GM12878 (cell line): Measurements from ENCODE around the gene S1PR4. TPM values are rescaled to one million over a fixed set of nuclear protein-coding genes. Genes with fewer than 3 reads are reported as not detected.

Experiments used
- CBFB ChIP-seq: IDR thresholded peaks from 2 replicates; pipeline ENCODE4 v1.6.1; 2016; ENCODE audit warnings: antibody characterized with exemption, low read depth
- CHD2 ChIP-seq: IDR thresholded peaks from 2 replicates; pipeline ENCODE4 v1.6.1; 2011; ENCODE audit warnings: low read depth, low read length, improper control_type of control experiment, borderline replicate concordance
- HCFC1 ChIP-seq: fragments of 150-350 bp; IDR thresholded peaks from 2 replicates; pipeline ENCODE4 v1.6.1; 2014; ENCODE audit warnings: low read length
- IRF4 ChIP-seq: IDR thresholded peaks from 2 replicates; pipeline ENCODE4 v1.6.1; 2011; ENCODE audit warnings: low read depth, low read length
- KLF5 ChIP-seq: fragments of 450-650 bp; IDR thresholded peaks from 2 replicates; pipeline ENCODE4 v1.6.1; 2014; ENCODE audit warnings: mild to moderate bottlenecking; ENCODE audit not compliant: partially characterized antibody
- MYB ChIP-seq: fragments of 150-350 bp; IDR thresholded peaks from 2 replicates; pipeline ENCODE4 v1.6.1; 2014; ENCODE audit warnings: mild to moderate bottlenecking, low read depth, low read length, borderline replicate concordance
- NR2C2 ChIP-seq: IDR thresholded peaks from 2 replicates; pipeline ENCODE4 v1.6.1; 2011; ENCODE audit warnings: borderline replicate concordance, low read depth; ENCODE audit not compliant: control insufficient read depth, insufficient read length
- NR2F1 ChIP-seq: fragments of 450-650 bp; conservative IDR thresholded peaks from 2 replicates; pipeline ENCODE4 v1.6.1; 2017; ENCODE audit warnings: mild to moderate bottlenecking
- POLR2A ChIP-seq: IDR thresholded peaks from 2 replicates; pipeline ENCODE4 v1.6.1; 2011; ENCODE audit warnings: low read depth, mild to moderate bottlenecking, low read length
- RB1 ChIP-seq: fragments of 450-650 bp; formaldehyde crosslinking; IDR thresholded peaks from 2 replicates; pipeline ENCODE4 v1.6.1; 2017; ENCODE audit warnings: mild to moderate bottlenecking, borderline replicate concordance
- RFX5 ChIP-seq: IDR thresholded peaks from 2 replicates; pipeline ENCODE4 v1.6.1; 2011; ENCODE audit warnings: low read depth, low read length, improper control_type of control experiment
- SIX5 ChIP-seq: IDR thresholded peaks from 2 replicates; pipeline ENCODE4 v1.6.1; 2011; ENCODE audit warnings: mild to moderate bottlenecking, low read depth, low read length, moderate library complexity; ENCODE audit not compliant: severe bottlenecking
- TAF1 ChIP-seq: IDR thresholded peaks from 2 replicates; pipeline ENCODE4 v1.6.1; 2011; ENCODE audit warnings: mild to moderate bottlenecking, low read depth, low read length, borderline replicate concordance
- TCF3 ChIP-seq: IDR thresholded peaks from 2 replicates; pipeline ENCODE4 v1.6.1; 2012; ENCODE audit warnings: low read depth, mild to moderate bottlenecking, low read length, borderline replicate concordance; ENCODE audit not compliant: insufficient read depth
- ZNF217 ChIP-seq: fragments of 450-650 bp; IDR thresholded peaks from 2 replicates; pipeline ENCODE4 v1.6.1; 2017; ENCODE audit warnings: antibody characterized with exemption, mild to moderate bottlenecking
- ZNF24 ChIP-seq: fragments of 450-650 bp; IDR thresholded peaks from 2 replicates; pipeline ENCODE4 v1.6.1; 2017; ENCODE audit warnings: antibody characterized with exemption, mild to moderate bottlenecking
- ZNF384 ChIP-seq: IDR thresholded peaks from 2 replicates; pipeline ENCODE4 v1.6.1; 2012; ENCODE audit warnings: low read depth, mild to moderate bottlenecking, low read length, improper control_type of control experiment, borderline replicate concordance
- polyA plus RNA-seq, 11 experiments: library from polyadenylated mRNA; depleted of rRNA in 4 of 11; unstranded in 6 of 11; stranded (reverse) in 5 of 11; fragments of >200 nt; fragmentation: Nextera tagmentation in 4 of 11; fragmentation: Illumina TruSeq in 1 of 11; extraction: Ambion mirVana in 4 of 11; extraction: Trizol in 1 of 11; gene quantifications; 1 replicate in 1 of 11; 2 replicates in 10 of 11; pipeline versions ENCODE4 v1.2.1 to v1.2.3, GENCODE V29; 2011 to 2016; ENCODE audit warnings: inconsistent platforms in 2 of 11, missing spikeins in 2 of 11, low read depth in 1 of 11
- total RNA-seq, 4 experiments: library from RNA; depleted of rRNA in 3 of 4; stranded (reverse); fragments of >200 nt in 3 of 4; fragmentation: Illumina TruSeq in 1 of 4; extraction: Trizol in 1 of 4; gene quantifications; 2 replicates each; pipeline versions ENCODE4 v1.2.1 to v1.2.3, GENCODE V29; 2013 to 2021
- TF ChIP-seq, protein P1 (sequence below): fragments of 450-650 bp; IDR thresholded peaks from 2 replicates; pipeline ENCODE4 v1.6.1; 2016; ENCODE audit warnings: mild to moderate bottlenecking
- TF ChIP-seq, protein P2 (sequence below): fragments of 450-650 bp; conservative IDR thresholded peaks from 2 replicates; pipeline ENCODE4 v1.6.1; 2017; ENCODE audit warnings: mild to moderate bottlenecking, moderate library complexity
- TF ChIP-seq, protein P3 (sequence below): fragments of 150-350 bp; IDR thresholded peaks from 2 replicates; pipeline ENCODE4 v1.6.1; 2014; ENCODE audit warnings: mild to moderate bottlenecking, low read depth, low read length
- TF ChIP-seq, protein P4 (sequence below): IDR thresholded peaks from 2 replicates; pipeline ENCODE4 v1.6.1; 2012; ENCODE audit warnings: low read depth, low read length, improper control_type of control experiment
- TF ChIP-seq, protein P5 (sequence below): fragments of 450-650 bp; IDR thresholded peaks from 2 replicates; pipeline ENCODE4 v1.6.1; 2018; ENCODE audit warnings: borderline replicate concordance, mild to moderate bottlenecking; ENCODE audit not compliant: partially characterized antibody
- TF ChIP-seq, protein P6 (sequence below): IDR thresholded peaks from 2 replicates; pipeline ENCODE4 v1.6.1; 2012; ENCODE audit warnings: low read depth, low read length, improper control_type of control experiment

S1PR4 gene
- total and polyA plus RNA-seq, 10 of the 15 experiments (the other 5 are each of a cell fraction or from before 2014, with no cell fraction given): 0.19 to 57.7 (median 32.4) TPM; not detected in 1

DNA sequence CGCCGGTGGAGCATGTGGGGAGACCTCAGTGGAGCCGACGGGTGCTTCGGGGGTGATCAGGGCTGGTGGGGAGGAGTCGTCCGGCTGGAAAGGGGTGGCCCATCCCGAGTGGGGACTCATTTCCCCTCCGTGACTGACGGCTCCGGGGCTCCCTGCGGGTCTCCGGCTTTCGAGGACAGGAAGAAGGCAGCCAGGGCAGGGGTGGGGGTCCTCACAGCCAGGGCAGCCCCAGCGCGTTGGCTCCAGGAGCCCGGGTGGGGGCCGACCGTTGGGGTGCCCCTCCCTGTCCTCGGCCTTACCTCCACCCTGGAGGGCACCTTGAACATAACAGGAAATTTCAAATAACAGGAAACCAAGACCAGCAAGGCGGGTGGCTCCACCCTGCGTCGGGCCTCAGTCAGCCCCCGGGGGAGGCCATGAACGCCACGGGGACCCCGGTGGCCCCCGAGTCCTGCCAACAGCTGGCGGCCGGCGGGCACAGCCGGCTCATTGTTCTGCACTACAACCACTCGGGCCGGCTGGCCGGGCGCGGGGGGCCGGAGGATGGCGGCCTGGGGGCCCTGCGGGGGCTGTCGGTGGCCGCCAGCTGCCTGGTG is at the start of gene S1PR4 (continued):
- TF ChIP-seq, protein P1, sequence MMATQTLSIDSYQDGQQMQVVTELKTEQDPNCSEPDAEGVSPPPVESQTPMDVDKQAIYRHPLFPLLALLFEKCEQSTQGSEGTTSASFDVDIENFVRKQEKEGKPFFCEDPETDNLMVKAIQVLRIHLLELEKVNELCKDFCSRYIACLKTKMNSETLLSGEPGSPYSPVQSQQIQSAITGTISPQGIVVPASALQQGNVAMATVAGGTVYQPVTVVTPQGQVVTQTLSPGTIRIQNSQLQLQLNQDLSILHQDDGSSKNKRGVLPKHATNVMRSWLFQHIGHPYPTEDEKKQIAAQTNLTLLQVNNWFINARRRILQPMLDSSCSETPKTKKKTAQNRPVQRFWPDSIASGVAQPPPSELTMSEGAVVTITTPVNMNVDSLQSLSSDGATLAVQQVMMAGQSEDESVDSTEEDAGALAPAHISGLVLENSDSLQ: peak; percentile 81
- TF ChIP-seq ZNF217 (no peak), ZNF24 (no peak), POLR2A (peak; percentile 78), ZNF384 (no peak), NR2F1 (no peak), MYB (no peak), RFX5 (no peak), SIX5 (no peak), KLF5 (no peak), CBFB (no peak), IRF4 (no peak), TAF1 (0 out of 2 replicates have a peak, but pooled peaks have one; percentile 28), CHD2 (no peak), RB1 (no peak), TCF3 (peak; percentile 83), HCFC1 (no peak), NR2C2 (no peak)
- TF ChIP-seq, protein P2, sequence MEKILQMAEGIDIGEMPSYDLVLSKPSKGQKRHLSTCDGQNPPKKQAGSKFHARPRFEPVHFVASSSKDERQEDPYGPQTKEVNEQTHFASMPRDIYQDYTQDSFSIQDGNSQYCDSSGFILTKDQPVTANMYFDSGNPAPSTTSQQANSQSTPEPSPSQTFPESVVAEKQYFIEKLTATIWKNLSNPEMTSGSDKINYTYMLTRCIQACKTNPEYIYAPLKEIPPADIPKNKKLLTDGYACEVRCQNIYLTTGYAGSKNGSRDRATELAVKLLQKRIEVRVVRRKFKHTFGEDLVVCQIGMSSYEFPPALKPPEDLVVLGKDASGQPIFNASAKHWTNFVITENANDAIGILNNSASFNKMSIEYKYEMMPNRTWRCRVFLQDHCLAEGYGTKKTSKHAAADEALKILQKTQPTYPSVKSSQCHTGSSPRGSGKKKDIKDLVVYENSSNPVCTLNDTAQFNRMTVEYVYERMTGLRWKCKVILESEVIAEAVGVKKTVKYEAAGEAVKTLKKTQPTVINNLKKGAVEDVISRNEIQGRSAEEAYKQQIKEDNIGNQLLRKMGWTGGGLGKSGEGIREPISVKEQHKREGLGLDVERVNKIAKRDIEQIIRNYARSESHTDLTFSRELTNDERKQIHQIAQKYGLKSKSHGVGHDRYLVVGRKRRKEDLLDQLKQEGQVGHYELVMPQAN: peak; percentile 42
- TF ChIP-seq, protein P3, sequence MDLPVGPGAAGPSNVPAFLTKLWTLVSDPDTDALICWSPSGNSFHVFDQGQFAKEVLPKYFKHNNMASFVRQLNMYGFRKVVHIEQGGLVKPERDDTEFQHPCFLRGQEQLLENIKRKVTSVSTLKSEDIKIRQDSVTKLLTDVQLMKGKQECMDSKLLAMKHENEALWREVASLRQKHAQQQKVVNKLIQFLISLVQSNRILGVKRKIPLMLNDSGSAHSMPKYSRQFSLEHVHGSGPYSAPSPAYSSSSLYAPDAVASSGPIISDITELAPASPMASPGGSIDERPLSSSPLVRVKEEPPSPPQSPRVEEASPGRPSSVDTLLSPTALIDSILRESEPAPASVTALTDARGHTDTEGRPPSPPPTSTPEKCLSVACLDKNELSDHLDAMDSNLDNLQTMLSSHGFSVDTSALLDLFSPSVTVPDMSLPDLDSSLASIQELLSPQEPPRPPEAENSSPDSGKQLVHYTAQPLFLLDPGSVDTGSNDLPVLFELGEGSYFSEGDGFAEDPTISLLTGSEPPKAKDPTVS: no peak
- TF ChIP-seq, protein P4, sequence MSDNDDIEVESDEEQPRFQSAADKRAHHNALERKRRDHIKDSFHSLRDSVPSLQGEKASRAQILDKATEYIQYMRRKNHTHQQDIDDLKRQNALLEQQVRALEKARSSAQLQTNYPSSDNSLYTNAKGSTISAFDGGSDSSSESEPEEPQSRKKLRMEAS: no peak
- TF ChIP-seq, protein P5, sequence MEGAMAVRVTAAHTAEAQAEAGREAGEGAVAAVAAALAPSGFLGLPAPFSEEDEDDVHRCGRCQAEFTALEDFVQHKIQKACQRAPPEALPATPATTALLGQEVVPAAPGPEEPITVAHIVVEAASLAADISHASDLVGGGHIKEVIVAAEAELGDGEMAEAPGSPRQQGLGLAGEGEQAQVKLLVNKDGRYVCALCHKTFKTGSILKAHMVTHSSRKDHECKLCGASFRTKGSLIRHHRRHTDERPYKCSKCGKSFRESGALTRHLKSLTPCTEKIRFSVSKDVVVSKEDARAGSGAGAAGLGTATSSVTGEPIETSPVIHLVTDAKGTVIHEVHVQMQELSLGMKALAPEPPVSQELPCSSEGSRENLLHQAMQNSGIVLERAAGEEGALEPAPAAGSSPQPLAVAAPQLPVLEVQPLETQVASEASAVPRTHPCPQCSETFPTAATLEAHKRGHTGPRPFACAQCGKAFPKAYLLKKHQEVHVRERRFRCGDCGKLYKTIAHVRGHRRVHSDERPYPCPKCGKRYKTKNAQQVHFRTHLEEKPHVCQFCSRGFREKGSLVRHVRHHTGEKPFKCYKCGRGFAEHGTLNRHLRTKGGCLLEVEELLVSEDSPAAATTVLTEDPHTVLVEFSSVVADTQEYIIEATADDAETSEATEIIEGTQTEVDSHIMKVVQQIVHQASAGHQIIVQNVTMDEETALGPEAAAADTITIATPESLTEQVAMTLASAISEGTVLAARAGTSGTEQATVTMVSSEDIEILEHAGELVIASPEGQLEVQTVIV: no peak
- TF ChIP-seq, protein P6, sequence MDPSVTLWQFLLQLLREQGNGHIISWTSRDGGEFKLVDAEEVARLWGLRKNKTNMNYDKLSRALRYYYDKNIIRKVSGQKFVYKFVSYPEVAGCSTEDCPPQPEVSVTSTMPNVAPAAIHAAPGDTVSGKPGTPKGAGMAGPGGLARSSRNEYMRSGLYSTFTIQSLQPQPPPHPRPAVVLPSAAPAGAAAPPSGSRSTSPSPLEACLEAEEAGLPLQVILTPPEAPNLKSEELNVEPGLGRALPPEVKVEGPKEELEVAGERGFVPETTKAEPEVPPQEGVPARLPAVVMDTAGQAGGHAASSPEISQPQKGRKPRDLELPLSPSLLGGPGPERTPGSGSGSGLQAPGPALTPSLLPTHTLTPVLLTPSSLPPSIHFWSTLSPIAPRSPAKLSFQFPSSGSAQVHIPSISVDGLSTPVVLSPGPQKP: no peak
